GM13977 (cell line): ENCODE measurements around the gene MYB.
A peak's percentile ranks its signal among the peaks of the same experiment; 100 is the strongest.
"Not testable (repeated sequence)": the region's sequence is repeated elsewhere in the genome, so short reads cannot be mapped to it uniquely, and the experiment has no call there.

Experiments used
- DNase-seq: peaks from one replicate; pipeline ENCODE4 v3.0.0; 2012; ENCODE audit warnings: low spot score
- in situ Hi-C: fragments of 300-500 bp; cut with MboI; formaldehyde crosslinking; loops from one replicate; pipeline ENCODE4 v1.12.0; 2022; ENCODE audit warnings: low sequenced_read_pairs, low pct_unique_long_range_greater_than_20kb, mixed read lengths, inconsistent platforms; ENCODE audit not compliant: unreplicated experiment
- TF ChIP-seq, protein P1 (sequence below): IDR thresholded peaks from 2 replicates; pipeline ENCODE4 v1.5.1; 2012; ENCODE audit warnings: mild to moderate bottlenecking, control low read depth; ENCODE audit not compliant: insufficient read depth; ENCODE audit errors: extremely low read depth, missing control alignments

MYB gene

DNA sequence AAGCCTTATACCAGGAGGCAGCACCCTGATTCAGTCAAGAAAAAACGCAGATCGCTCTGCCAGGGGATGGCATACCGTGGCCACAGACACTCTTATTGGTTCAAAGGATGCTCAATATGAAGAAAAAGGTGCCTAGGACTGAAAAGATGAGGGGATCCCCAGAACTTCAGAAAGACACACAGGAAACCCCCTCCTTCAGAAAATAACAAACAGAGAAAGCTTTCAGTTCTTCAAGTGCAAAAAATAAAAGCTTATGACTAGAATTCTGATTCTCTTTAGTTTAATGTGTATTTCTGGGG is 17.7 kb upstream of the MYB start:
- in situ Hi-C loops, result no loop called here
- DNase-seq, result peak; percentile 52
- TF ChIP-seq, protein P1, sequence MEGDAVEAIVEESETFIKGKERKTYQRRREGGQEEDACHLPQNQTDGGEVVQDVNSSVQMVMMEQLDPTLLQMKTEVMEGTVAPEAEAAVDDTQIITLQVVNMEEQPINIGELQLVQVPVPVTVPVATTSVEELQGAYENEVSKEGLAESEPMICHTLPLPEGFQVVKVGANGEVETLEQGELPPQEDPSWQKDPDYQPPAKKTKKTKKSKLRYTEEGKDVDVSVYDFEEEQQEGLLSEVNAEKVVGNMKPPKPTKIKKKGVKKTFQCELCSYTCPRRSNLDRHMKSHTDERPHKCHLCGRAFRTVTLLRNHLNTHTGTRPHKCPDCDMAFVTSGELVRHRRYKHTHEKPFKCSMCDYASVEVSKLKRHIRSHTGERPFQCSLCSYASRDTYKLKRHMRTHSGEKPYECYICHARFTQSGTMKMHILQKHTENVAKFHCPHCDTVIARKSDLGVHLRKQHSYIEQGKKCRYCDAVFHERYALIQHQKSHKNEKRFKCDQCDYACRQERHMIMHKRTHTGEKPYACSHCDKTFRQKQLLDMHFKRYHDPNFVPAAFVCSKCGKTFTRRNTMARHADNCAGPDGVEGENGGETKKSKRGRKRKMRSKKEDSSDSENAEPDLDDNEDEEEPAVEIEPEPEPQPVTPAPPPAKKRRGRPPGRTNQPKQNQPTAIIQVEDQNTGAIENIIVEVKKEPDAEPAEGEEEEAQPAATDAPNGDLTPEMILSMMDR, result no peak

DNA sequence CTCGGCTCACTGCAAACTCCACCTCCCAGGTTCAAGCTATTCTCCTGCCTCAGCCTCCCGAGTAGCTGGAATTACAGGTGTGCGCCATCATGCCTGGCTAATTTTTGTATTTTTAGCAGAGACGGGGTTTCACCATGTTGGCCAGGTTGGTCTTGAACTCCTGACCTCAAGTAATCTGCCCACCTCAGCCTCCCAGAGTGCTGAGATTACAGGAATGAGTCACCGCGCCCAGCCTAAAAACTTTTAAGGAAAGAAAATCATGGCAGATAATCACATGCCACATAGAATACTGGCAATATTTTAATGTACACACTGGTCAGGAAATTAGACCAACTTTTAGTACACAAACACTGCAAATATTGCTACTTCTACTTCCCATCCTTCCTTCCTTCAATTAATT is 16.7 kb upstream of the MYB start:
- in situ Hi-C loops, DNase-seq: not testable (repeated sequence)

DNA sequence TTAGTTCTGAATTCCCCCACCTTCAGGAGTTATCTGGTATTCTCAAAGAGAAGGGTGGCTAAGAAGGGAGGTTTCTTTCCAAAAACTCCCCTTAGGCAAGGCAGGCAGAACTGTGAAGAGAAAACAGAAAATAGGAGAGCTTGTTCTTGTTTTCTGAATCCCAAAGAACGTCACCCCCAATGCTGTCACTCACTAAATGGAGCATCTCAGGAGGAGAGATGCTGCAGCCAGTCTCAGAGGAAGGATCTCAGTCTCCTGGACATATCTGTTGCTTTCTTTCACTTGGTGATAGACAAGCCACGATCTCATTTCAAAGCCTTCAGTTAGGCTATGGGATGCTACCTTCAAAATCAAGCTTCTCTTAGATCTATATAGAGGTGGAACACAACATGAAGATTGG is 16.1 kb upstream of the MYB start:
- in situ Hi-C loops, result no loop called here
- DNase-seq, result no peak
- TF ChIP-seq, protein P1, result no peak

DNA sequence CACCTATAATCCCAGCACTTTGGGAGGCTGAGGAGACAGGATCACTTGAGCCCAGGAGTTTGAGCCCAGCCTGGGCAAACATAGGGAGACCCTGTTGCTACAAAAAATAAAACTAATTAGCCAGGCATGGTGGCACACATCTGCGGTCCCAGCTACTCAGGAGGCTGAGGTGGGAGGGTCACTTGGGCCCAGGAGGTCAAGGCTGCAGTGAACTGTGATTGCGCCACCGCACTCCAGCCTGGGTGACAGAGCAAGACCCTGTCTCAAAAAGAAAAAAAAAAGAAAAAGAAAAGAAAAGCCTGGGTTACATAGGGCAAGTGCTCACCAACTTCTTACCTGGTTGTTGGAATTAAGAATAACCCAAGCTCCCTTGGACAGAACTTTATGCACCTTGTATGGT is 14.6 kb upstream of the MYB start:
- TF ChIP-seq, protein P1, result no peak
- DNase-seq, result no peak
- in situ Hi-C loops, result no loop called here

DNA sequence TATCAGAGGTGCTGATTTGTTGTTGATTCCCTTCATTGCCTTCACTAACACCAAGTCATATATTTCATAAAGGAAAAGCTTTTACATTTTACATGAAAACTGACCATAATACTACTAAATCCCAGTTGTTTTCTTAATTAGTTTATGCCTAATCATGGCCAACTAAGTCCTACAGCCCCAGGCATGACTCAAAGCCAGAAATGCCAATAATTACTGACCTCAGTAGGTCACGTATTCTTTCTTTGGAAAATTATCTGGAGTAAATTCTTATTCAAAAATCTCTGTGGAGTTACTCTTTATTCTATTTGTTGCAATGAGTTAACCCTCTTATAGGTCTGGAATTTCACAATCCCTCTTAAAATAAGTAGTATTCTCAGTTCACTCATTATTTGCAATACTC is 13.5 kb upstream of the MYB start:
- no peak for DNase-seq
- TF ChIP-seq, protein P1, result no peak
- in situ Hi-C loops, result no loop called here

DNA sequence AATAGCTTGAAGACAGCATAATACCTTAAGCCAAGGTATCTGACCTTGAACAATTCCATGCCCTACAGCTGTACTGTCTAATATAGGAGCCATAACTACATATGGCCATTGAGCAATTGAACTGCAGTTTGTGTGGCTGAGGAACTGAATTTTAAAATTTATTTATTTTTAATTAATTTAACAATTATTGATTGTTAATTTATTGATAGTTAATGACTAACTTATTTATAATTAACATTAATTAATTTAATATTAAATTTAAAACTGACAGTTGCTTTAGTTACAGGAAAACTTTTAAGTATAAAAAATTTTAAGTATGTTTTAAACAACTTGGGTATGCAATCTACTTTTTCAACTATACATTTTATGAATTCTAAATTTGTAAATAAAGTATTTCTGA is 12.3 kb upstream of the MYB start:
- in situ Hi-C loops, result no loop called here
- TF ChIP-seq, protein P1, result no peak
- no peak for DNase-seq

DNA sequence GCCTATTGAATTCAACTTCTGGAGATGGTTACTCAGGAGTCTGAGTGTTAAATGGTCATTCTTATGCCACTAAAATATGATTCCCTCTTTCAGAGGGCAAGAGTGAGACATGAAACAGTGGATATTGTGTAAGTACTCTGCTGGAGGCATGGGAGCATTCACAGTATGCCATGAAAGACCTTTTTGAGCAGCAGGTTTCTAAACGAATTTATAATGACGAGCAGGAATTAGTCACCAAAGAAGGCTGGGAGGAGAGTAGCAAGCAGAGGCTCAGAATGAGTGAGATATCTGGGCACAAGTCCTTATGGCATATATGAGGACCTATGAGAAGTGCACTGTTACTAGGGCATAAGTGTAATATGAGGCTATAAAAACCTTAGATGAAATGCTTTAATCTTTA is 10.9 kb upstream of the MYB start:
- TF ChIP-seq, protein P1, result no peak
- DNase-seq, result no peak
- in situ Hi-C loops, result no loop called here
